Fibroblast of pulmonary artery (primary cell): ENCODE data around the gene PLXNC1.

Experiments used
- DNase-seq: peaks from one replicate; pipeline ENCODE4 v3.0.0-alpha.2; 2010; ENCODE audit warnings: low read depth
- H3K4me3 ChIP-seq: replicated peaks from 2 replicates; pipeline ENCODE4 v1.5.1; 2011; ENCODE audit warnings: low read depth, mild to moderate bottlenecking, control low read depth, low read length, moderate library complexity
- CTCF ChIP-seq: IDR thresholded peaks from 2 replicates; pipeline ENCODE4 v1.5.1; 2011; ENCODE audit warnings: mild to moderate bottlenecking, control low read depth, low read length, inconsistent platforms; ENCODE audit errors: missing control alignments

The PLXNC1 gene

GRCh38 chr12:94222351-94223084, 74.1 kb downstream of the PLXNC1 start:
- no peak for DNase-seq
- TF ChIP-seq CTCF = no peak

GRCh38 chr12:94223842-94224241, 75.5 kb downstream of the PLXNC1 start:
- no peak overlapping the region for H3K4me3 ChIP-seq
- DNase-seq = no peak

More at GRCh38 chr12:94222351-94223084, 74.1 kb downstream of the PLXNC1 start:
- H3K4me3 ChIP-seq = no peak overlapping the region

GRCh38 chr12:94225506-94225905, 77.1 kb downstream of the PLXNC1 start:
- no peak overlapping the region for H3K4me3 ChIP-seq
- TF ChIP-seq CTCF = no peak
- DNase-seq = no peak

More at GRCh38 chr12:94223842-94224241, 75.5 kb downstream of the PLXNC1 start:
- no peak for TF ChIP-seq CTCF

- TF ChIP-seq CTCF = no peak
- DNase-seq = no peak
- H3K4me3 ChIP-seq = no peak overlapping the region
These were observed 77.7 kb downstream of the PLXNC1 start for GRCh38 chr12:94225947-94226630.

GRCh38 chr12:94227066-94227465, 78.7 kb downstream of the PLXNC1 start:
- H3K4me3 ChIP-seq = no peak overlapping the region
- TF ChIP-seq CTCF = no peak
- DNase-seq = no peak

- no peak overlapping the region for H3K4me3 ChIP-seq
- no peak for TF ChIP-seq CTCF
- DNase-seq = no peak
These were observed 80.1 kb downstream of the PLXNC1 start for GRCh38 chr12:94228488-94228907.
